Fibroblast of skin of left quadriceps (primary cell): Measurements from ENCODE around the gene RIPOR3.
"Not testable (repeated sequence)": the region's sequence is repeated elsewhere in the genome, so short reads cannot be mapped to it uniquely, and the experiment has no call there.

Experiments used
- DNase-seq, 2 experiments: peaks; one replicate each; pipeline ENCODE4 v3.0.0-alpha.2; 2013; ENCODE audit warnings: low read depth in 2 of 2

RIPOR3 gene

DNA sequence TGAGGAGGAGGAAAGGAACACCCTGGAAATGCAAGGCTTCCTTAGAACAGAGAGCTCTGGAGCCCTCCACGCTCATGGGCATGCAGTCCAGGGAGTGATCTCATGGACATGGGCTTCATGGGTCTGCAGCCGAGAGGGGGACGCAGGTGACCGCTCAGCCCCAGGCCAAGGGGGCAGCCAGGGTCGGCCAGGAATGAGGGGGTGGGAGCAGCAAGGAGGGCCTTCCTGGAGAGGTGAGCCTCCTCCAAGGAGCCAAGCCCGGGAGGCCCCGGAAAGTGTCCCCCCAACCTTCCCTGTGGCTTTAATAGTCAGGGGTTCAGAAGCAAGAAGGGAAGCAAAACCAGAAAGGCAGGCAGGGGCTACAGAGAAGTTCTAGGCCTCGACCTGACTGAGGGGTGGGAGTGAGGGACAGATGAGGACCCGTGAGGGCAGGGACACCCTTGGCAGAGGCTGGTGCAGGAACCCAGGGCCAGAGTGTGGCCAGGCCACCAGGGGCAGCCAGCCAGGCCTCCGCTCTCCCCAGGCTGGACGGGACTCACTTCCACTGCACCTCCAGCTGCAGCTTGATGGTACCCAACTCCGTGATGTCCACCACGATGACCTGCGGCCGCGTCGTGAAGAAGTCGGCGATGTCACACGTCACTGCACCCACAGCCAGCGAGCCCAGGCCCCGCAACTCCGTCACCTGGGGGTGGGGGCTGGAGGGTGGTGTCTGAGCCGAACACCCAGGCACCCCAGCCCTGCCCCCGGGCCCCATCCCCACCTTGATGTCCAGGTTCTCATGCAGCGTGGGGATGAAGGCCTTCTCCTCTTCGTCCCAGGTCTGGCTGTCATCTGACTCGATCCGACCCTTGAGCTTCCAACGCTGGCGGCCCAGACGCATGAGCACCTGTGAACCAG lies 83.2 kb downstream of the RIPOR3 start:
- DNase-seq, result no peak

DNA sequence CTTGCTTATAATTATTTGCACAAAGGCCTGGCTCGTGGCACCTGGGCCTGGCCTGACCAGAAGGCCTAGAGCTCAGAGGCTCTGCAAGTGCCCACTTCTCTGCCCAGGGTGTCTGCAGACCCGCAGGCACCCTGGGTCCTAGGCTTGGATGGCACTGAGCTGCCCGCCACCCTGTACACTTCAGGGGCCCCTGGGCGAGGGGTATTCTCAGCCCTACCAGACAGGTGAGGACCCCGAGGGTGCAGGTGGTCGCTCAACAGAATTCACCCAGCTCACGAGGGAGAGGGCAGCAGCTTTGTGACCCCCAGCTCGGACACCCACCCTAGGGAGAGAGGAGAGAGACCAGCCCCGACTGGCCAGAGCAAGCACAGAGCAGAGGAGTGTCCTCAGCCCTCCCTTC lies 83.9 kb downstream of the RIPOR3 start:
- no peak for DNase-seq

DNA sequence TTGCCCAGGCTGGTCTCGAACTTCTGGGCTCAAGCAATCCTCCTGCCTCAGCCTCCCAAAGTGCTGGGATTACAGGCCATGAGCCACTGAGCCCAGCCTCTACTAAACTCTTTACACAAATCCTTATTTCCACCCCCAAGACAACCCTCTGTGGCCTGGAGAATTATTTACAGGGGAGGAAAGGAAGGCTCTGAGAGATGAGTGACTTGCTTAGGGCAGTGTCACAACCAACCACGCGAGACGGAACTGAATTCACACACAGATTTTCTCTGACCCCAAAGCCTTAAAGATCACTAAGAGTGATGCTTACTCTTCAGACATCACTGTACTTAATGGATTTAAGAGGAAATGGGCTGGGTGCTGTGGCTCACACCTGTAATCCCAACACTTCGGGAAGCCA lies 86.2 kb downstream of the RIPOR3 start:
- DNase-seq, result no peak

DNA sequence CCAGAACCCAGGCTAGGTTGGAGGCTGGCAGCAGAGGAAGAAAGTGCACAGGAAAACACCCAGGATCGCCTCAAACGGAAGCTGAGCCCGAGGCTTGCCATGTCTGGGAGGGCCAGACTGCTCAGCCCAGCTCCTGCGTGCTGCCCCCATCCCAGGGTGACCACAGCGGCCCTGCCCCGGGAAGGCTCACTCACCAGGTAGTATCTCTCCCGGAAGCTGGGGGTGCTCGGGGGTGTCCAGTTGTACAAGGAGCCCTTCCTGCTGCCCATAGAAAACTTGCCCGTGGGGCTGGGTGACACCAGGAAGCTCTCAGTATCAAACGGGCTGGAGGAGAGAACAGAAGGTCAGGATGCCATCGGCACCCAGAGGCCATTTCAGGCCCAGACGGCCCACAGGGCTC lies 86.9 kb downstream of the RIPOR3 start:
- DNase-seq, result no peak

DNA sequence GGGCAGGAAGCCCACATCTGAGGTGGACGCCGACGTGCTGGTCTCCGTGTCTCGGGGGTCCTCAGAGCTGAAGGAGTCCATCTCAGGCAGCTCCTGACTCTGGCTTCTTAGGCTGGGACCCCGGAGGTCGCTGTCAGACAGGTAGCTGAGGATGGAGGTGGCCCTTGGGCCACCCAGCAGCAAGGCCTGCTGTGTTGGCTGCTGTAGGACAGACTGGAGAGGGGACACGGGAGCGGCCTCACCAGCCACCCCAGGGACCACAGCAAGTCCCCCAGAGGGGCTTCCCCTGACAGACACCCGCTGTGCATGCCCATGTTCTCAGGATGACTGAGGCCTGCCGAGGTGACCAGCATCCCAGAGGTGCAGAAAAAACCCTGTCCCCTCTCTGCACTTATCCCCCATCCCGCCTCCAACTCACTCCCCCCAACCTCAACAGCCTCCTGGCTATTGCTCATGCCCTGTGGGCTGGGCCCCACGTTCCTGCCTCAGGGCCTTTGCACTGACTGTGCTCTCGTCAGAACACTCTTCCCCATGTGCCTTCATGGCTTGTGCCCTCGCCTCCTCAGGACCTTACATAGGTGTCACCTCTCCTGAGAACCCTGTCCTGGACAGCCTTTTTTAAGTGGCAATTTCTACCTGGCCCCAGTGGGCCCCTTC lies 88.8 kb downstream of the RIPOR3 start:
- no peak for DNase-seq

DNA sequence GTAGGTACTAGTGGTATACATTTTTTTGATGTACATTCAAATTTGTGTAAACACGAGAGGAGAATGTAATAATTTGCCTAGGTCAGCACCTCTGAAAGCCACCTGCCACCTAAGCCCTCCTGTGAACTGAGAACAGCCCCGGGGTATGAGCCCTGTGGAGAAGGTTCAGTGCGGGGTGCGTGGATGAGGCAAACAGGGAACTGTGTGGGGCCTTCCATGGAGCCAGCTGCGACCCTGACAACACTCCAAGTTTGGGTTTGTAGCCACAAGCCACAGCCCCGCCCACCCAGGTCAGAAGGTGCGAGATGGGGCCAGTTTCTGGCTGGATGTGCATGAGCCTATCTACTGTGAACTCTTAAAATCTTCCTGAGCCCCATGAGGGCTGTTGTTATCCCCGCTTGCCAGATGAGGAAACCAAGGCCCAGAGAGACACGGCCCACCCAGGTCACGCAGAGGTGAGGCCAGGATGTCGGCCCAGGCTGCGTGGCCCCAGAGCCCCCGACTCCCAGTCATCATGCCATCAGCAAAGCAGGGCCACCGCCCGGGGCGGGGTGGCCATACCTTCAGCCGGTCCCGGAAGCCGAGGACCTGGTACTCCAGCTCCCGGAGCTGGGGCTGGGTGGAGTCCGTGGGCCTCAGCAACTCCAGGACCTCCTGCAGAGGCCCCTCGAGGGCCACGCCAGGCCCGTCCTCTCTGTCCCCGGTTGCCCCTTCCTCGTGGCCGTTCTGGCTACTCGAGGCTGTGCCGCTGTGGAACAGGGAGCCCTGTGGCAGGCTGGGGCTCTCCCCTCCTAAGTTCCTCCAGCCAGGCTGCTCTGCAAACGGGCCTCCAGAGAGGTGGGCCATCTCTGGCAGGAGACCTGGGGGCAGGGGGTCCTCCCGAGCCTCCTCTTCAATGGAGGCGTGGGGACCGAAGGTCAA lies 89.6 kb downstream of the RIPOR3 start:
- DNase-seq, result no peak

DNA sequence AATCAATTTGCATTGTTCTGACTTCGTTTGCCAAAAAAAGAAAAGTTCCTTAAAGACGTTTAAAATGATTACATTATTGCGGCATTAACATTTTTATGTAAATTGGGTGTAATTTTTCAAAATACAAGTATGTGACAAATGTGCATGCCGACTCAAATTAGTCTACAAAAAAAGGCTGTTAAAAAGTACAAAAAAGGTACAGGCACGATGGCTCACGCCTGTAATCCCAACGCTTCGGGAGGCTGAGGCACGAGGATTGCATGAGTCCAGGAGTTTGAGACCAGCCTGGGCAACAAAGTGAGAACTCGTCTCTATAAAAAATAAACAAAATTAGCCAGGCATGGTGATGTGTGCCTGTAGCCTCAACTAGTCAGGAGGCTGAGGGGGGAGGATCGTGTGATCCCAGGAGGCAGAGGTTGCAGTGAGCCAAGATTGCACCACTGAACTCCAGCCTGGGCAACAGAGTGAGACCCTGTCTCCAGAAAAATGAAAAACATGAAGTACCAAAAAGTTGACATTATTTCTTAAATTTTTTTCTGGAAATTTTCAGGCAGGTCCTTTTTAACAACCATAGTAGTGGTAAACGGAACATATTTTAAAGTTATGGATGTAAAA lies 91.0 kb downstream of the RIPOR3 start:
- no peak for DNase-seq

DNA sequence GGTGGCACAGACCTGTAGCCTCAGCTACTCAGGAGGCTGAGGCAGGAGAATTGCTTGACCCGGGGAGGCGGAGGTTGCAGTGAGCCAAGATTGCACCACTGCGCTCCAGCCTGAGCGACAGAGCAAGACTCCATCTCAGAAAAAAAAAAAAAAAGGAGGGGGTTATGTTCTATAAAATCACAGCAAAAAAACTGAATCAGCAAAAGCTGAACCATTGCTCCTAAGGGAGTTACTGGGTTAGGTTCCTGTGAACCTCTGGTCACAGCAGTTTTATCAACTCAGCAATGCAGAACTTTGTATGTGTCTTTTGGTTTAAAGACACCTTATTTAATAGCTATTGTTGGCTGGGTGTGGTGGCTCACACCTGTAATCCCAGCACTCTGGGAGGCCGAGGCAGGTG lies 92.6 kb downstream of the RIPOR3 start:
- DNase-seq, result not testable (repeated sequence)

DNA sequence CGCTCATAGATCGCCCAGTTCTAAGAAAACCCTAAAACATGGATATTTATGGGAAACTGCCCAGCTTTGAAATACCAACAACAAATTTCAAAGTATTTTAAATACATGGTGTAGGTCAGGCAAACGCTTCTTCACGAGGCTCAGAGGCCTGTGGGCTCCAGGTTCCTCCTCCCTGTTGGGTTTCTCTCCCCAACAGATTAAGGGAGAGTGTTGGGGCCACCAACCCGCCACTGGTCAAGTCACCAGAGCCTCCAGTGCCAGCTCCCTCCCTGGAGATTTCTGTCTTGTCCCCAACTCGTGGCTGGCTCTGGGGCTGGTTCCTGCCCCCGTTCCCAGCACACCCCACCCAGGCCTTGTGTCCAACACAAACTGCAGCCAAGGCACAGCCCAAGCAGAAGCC lies 93.3 kb downstream of the RIPOR3 start:
- DNase-seq, result no peak

DNA sequence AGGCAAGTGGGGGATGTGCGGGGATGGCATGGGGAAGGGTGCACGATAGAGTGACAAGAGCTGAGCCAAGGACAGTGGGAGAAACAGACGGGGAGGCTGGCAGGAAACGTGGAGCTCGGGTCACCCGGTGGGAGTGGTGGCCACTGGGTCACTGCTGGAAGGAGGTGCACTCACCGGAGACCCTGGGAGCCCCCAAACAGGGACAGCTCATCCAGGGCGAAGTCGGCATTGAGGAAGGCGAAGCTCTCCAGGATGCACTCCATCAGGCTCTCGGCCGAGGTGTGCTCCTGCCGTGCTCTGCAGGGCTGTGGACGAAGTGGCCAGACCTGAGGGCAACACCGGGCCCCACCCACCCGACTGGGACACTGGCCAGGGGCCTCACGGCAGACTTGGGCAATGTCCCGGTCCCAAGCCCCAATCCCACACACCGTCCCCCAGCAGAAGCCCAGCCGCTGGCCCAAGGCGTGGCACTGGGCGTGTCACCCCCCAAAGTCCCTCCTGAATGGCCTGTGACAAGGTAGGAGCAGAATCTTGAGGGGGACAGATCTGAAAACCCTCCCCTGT lies 93.9 kb downstream of the RIPOR3 start:
- no peak for DNase-seq

DNA sequence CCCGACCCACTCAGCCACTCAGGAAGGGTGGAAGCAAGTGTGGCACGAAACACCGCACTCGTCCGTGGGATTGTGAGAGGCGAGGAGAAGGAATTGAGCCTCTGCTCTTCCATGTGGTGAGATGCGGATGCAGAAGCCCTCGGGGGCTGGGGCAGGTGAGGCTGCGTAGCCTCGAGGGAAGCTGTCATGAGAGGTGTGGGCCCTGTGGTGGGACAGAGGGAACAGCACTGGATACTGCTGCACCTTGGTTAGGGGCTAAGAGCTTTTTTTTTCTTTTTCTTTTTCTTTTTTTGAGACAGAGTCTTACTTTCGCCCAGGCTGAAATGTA lies 94.7 kb downstream of the RIPOR3 start:
- no peak for DNase-seq

DNA sequence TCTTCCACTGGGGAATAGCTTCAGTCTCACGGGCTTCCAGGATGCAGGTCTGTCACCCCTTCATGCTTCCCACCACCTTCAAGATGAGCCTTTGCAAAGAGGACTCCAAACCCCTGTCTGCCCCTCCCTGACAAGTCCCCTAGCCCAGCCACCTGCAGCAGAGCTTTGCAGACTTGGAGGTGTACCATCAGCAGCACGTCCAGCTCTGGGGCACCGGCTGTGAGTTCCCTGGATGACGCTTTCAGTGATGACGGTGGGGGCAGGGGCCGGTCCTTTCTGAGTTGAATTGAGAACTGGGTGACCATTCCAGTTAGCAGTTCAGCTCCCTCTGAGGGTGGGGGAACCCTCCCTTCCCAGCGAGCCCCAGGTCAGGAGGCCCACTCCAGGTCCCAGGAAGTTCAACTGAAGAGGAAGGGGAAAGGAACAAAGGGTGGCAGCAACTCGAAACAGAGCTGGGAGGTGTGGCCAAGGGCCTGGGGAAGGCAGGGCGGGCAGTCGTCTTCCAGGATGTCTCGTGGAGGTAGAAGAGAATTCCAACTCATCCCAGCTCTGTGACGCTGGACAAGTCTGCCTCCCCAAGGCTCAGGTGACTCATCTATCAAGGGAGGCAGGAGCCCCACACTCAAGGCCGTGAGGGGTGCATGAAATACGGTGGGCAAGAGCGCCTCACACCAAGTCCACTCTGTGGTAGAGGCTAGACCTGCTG lies 95.2 kb downstream of the RIPOR3 start:
- no peak for DNase-seq

DNA sequence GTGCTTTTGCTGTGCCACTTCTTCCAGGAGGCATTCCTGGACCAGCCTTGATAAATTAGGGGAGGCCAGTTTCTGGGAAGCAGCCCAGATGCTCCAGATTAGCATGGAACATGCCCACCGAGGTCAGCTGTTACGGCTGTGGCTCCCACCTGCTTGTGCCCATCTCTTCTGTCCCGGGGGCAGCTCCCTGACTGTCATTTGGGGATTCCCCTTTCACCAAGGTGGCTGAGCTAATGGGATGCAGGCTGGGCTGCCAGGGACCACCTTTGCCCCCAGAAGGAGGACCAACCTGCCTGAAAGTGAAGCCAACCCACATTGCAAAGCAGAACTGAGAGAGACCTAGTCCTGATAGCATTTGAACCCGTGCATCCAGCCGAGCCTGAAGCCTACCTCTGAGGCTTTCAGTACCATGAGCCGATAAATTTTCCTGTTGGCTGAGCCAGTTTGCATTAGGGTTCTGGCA lies 95.9 kb downstream of the RIPOR3 start:
- DNase-seq, result no peak

DNA sequence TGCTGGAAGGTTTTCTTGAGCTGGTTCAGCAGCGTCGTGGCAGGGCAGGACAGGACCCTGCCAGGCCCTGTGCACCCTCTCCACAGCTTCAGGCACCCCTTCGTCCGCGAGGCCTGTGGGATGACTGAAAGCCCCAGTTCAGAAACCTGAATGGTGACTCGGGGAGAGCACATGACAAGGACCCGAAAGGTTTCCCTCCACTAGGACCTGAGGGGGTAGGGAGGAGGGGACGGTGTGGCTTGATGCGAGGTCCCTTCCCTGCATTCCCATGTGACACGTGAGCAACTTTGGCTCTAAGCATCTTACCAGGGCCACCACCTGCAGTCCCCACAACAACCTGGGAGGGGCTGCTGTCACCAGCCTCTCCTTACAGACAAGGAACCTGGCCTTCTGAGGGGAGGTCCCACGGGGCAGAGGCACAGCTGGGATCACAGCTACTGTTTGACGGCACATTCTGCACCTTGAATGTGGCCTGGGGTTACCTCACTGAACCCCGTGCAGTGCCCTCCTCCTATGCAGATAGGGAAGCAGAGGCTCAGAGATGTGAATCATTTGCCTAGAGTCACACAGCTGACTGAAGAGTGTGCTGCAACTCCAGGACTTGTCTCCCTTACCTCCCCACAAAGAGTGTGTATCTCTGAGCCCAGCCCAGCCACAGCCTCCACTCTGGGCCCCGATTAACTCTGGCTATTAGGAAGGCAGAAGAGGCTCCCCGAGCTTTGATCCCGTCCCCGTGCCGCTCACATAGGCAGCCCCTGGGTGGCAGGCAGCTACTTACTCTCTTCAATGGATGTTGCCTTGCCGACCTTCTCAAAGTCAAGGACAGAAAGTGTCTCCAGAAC lies 96.5 kb downstream of the RIPOR3 start:
- no peak for DNase-seq

DNA sequence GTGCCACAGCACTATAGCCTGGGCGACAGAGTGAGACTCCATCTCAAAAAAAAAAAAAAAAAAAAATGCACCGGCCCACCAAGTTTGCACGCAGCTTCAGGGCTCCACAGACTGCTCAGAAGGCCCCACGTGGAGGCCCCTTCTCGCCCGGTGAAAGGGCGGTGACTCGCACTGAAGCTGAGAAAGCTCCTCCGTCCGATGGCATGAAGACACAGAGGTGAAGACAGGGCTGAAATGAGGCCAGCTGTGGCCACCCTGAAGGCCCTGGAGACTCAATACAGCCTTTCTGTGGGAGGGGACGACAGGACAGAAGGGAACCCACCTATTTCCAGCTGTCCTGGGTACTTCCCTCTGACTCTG lies 97.1 kb downstream of the RIPOR3 start:
- no peak for DNase-seq

DNA sequence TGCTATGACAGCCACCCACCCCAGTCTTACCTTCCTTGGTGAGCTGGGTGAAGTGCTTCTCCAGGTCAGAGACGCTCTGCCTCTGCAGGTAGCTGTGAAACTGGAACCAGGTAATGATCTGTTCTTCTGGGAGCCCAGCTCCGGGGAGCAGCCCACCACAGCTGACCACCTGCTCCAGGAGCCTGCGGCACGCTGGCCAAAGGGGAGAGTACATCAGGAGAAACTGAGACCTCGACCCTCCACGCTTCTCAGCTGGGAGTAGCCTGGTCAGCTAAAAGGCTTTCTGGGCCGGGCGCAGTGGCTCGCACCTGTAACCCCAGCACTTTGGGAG lies 98.4 kb downstream of the RIPOR3 start:
- DNase-seq, result no peak

DNA sequence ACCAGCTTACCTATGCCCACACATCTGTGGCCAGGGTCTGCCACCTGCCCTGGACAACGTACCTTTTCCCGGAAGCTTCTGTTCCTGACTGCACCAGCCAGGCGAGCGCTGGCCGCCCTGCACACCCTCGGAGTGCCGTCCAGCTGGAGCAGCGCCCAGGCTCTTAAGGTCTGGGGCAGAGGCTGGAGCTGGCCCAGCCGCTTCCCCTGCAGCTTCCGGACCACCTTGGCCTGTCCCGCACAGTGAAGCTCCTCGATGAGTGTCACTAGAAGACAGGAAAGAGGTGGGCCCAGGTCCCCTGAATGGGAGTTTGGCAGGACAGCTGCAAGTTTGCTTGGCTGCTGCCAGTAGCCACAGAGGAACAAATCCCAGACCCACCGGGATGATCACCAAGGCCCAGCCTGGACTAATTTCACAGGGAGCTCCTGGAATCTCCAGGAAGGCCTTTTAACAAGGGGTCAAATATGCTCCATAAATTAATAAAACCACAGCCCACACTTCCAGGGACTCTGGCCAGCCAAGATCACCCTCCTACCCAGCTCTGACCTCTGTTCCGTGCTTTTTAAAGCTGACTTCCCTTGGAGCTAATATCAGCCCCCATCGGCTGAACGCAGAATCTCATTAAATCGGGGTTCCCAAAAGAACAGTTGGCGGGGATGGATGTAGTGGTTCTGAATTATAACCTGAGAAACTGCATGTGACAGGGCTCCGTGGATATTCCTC lies 98.9 kb downstream of the RIPOR3 start:
- DNase-seq, result no peak

DNA sequence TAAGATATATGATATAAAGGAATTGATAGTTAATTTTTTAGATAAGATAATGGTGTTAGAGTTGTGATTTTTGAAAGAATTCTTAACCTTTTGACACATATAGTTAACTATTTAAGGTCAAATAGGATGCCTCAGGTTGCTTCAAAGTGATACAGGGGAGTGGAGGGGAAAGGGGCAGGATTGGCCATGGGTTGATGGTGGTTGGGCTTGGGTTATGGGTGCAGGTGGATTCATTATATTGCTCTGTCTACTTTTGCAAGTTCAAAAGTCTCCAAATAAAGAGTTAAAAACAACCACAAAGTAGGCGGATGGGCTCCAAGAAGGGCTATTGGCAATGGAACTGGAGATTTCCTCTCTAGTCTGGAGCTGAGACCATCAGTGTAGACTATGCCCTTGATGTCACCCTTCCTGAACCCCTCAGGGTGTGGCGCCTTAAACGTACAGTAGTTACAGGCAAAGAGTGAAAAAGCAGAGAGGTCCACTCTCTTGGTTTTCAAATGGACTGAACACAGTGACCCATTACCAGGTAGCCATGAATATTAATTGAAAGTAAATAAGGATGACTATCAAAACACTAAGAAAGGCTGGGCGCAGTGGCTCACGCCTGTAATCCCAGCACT lies 100.0 kb downstream of the RIPOR3 start:
- no peak for DNase-seq

DNA sequence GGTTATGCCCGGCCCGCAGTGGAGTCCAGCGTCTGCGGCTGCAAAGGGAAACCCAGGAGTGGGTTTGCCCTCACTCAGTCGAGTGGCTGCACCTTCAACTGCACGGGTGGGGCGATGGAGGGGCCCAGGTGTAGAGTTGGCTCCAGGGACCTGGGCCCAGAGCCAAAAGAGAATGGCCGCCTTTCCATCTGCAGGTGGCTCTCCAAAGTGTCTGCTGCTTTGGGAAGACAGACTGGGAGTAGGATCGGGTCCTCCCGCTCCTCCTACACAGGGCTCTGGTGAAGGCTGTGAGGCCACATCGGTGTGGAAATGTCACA lies 101.0 kb downstream of the RIPOR3 start:
- DNase-seq, result no peak
